GM23248 (cell line): ENCODE data around the gene CDON. TPM values are rescaled to one million over a fixed set of nuclear protein-coding genes. Genes with fewer than 3 reads are reported as not detected.

ENCODE experiments used
- DNase-seq: peaks from one replicate; pipeline ENCODE4 v3.0.0-alpha.2; 2015
- H2AFZ ChIP-seq: fragments of 200-600 bp; sonication (generic); 2 replicates; pipeline ENCODE4 v1.6.1; 2016; ENCODE audit warnings: antibody characterized with exemption
- H3F3A ChIP-seq: fragments of 200-600 bp; sonication (generic); 2 replicates; pipeline ENCODE4 v1.6.1; 2016; ENCODE audit warnings: mild to moderate bottlenecking, antibody characterized with exemption, mixed run types; ENCODE audit not compliant: insufficient read depth
- H3K27ac ChIP-seq: fragments of 200-600 bp; sonication (generic); 2 replicates; pipeline ENCODE4 v1.5.1; 2016; ENCODE audit warnings: mild to moderate bottlenecking
- H3K27me3 ChIP-seq: fragments of 200-600 bp; sonication (generic); replicated peaks from 2 replicates; pipeline ENCODE4 v1.6.1; 2016; ENCODE audit warnings: mild to moderate bottlenecking; ENCODE audit not compliant: insufficient read depth
- H3K36me3 ChIP-seq: fragments of 200-600 bp; sonication (generic); 2 replicates; pipeline ENCODE4 v1.6.1; 2016; ENCODE audit warnings: low read depth, mild to moderate bottlenecking
- H3K4me1 ChIP-seq: fragments of 200-600 bp; sonication (generic); 2 replicates; pipeline ENCODE4 v1.6.1; 2016; ENCODE audit warnings: mild to moderate bottlenecking; ENCODE audit not compliant: insufficient read depth
- H3K4me2 ChIP-seq: fragments of 200-600 bp; sonication (generic); one replicate; pipeline ENCODE4 v1.6.1; 2016; ENCODE audit warnings: mild to moderate bottlenecking; ENCODE audit not compliant: unreplicated experiment
- H3K4me3 ChIP-seq: fragments of 200-600 bp; sonication (generic); 2 replicates; pipeline ENCODE4 v1.5.1; 2016; ENCODE audit warnings: mild to moderate bottlenecking
- H3K79me2 ChIP-seq: fragments of 200-600 bp; sonication (generic); 2 replicates; pipeline ENCODE4 v1.6.1; 2016; ENCODE audit warnings: mild to moderate bottlenecking; ENCODE audit not compliant: insufficient read depth
- H3K9ac ChIP-seq: fragments of 200-600 bp; sonication (generic); 2 replicates; pipeline ENCODE4 v1.6.1; 2016; ENCODE audit warnings: mild to moderate bottlenecking
- H3K9me2 ChIP-seq: fragments of 200-600 bp; sonication (generic); 2 replicates; pipeline ENCODE4 v1.6.1; 2016; ENCODE audit warnings: mixed run types, mild to moderate bottlenecking, moderate library complexity; ENCODE audit not compliant: insufficient read depth
- H3K9me3 ChIP-seq: fragments of 200-600 bp; sonication (generic); one replicate; pipeline ENCODE4 v1.6.1; 2017; ENCODE audit warnings: low read depth
- H4K20me1 ChIP-seq: fragments of 200-600 bp; sonication (generic); 2 replicates; pipeline ENCODE4 v1.6.0; 2016; ENCODE audit not compliant: insufficient read depth
- EZH2 ChIP-seq: fragments of 200-600 bp; sonication (generic); IDR thresholded peaks from 2 replicates; pipeline ENCODE4 v1.6.1; 2018; ENCODE audit warnings: antibody characterized with exemption, mild to moderate bottlenecking; ENCODE audit not compliant: insufficient read depth, poor library complexity, severe bottlenecking
- EZH2phosphoT487 ChIP-seq: fragments of 200-600 bp; sonication (generic); IDR thresholded peaks from 2 replicates; pipeline ENCODE4 v1.6.1; 2018; ENCODE audit warnings: antibody characterized with exemption, moderate library complexity, mild to moderate bottlenecking, low read depth; ENCODE audit not compliant: insufficient read depth
- WGBS, 2 experiments: methylation state at CpG; one replicate each; pipeline ENCODE4 v1.1.6; 2015 to 2017; ENCODE audit warnings: low lambda C conversion rate in 2 of 2, low coverage in 1 of 2; ENCODE audit errors: missing lambda C conversion rate in 2 of 2; 5-methylcytosine and 5-hydroxymethylcytosine counted together
- in situ Hi-C: fragments of 300-500 bp; cut with MboI; formaldehyde crosslinking; loops from 2 replicates; pipeline ENCODE4 v1.15.0; 2020
- polyA plus RNA-seq: library from polyadenylated mRNA; unstranded; fragments of >200 nt; fragmentation: Nextera tagmentation; extraction: Ambion mirVana; gene quantifications from 2 replicates; pipeline ENCODE4 v1.2.1, GENCODE V29; 2016
- total RNA-seq: library from RNA; depleted of rRNA; stranded (reverse); fragments of >200 nt; shearing (Covaris generic); gene quantifications from 2 replicates; pipeline ENCODE4 v1.2.3, GENCODE V29; 2014

The CDON gene
- total and polyA plus RNA-seq, 2 experiments from 2014 or later = 2.2 to 10.3 TPM

DNA sequence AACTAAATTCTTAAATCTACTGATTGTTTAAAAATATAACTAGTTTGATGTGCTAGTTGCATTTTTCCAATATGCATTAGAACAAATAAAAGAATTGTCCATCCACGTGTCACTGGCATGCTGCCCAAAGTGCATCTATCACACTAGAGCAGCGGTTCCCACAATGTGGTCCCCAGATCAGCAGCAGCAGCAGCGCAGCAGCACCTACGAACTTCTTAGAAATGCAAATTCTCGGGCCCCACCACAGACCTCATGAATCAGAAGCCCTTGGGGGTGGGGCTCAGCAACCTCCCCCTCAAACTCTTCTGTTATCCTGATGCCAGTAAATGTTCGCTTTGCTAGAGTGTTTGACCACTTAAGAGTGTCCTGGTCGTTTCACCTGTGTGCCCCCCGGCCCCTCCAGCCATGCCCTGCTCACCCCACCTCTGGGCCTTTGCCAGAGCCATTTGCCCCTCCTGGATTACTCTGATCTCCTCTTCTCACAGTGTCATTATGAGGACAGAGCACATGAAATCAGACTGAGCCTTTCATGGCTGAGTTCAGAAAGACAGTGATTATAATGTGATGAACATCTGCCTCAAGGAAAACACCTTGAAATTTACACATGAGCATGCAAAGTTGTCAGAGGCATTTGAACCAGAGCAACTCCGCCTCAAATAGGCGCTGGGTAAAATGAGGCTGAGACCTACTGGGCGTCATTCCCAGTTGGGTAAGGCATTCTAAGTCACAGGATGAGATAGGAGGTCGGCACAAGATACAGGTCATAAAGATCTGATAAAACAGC, 129.4 kb downstream of the CDON start:
- H3K9me3 ChIP-seq = no peaks in the 10 kb centered on the region
- no peak for DNase-seq
- H3K27ac ChIP-seq = no peak overlapping the region
- H3K36me3 ChIP-seq = no peaks in the 10 kb centered on the region
- H3K4me1 ChIP-seq = no peaks in the 10 kb centered on the region
- no peak overlapping the region for H3K9ac ChIP-seq
- no peaks in the 10 kb centered on the region for H3K79me2 ChIP-seq
- H3K4me2 ChIP-seq = no peak overlapping the region
- H4K20me1 ChIP-seq = no peaks in the 10 kb centered on the region
- TF ChIP-seq EZH2 = no peak
- no peak for TF ChIP-seq EZH2phosphoT487
- H3K27me3 ChIP-seq = 0 out of 2 replicates have a peak, but pooled peaks cover 14% of the 10 kb centered on the region
- H3K4me3 ChIP-seq = no peak overlapping the region
- no peaks in the 10 kb centered on the region for H3K9me2 ChIP-seq
- WGBS, 2 experiments = 59 to 61% methylated on average over 12 of the region's 12 CpGs
- in situ Hi-C loops = no loop called here
- H3F3A ChIP-seq = no peaks in the 10 kb centered on the region
- no peak overlapping the region for H2AFZ ChIP-seq

DNA sequence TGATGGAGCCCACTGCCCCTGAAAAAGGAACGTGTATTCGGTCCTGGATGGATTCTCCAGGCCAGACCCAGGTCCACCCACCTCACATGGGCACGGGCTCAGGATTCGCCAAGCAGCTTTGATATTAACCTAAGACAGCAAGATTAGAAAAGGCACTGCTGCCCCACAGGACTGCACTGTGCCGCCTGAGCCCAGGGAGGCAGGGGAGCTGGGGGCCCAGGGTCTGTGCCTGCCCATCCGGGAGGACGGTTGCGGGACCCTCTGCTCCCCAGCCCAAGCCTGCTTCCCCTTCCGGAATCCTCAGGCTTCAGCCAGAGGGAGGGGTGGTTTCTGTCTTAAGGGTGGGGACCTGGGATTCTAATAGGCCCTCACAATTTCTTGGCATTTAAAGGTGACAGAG, 130.4 kb downstream of the CDON start:
- TF ChIP-seq EZH2phosphoT487 (no peak), EZH2 (no peak)
- Histone ChIP-seq H2AFZ (no peak overlapping the region), H3K9me3 (no peaks in the 10 kb centered on the region), H3K9me2 (no peaks in the 10 kb centered on the region), H3K4me2 (no peak overlapping the region), H4K20me1 (no peaks in the 10 kb centered on the region), H3K4me1 (no peaks in the 10 kb centered on the region), H3F3A (no peaks in the 10 kb centered on the region), H3K27me3 (peaks cover 21% of the 10 kb centered on the region), H3K79me2 (no peaks in the 10 kb centered on the region), H3K4me3 (no peak overlapping the region), H3K9ac (no peak overlapping the region), H3K36me3 (no peaks in the 10 kb centered on the region), H3K27ac (no peak overlapping the region)
- WGBS, 2 experiments = 73 to 75% methylated on average over 9 of the region's 9 CpGs
- in situ Hi-C loops = no loop called here
- DNase-seq = no peak

- Histone ChIP-seq H3K9me3 (no peaks in the 10 kb centered on the region), H3F3A (no peaks in the 10 kb centered on the region), H3K27ac (no peak overlapping the region), H3K79me2 (no peaks in the 10 kb centered on the region), H3K4me1 (no peaks in the 10 kb centered on the region), H2AFZ (no peak overlapping the region), H3K27me3 (peaks cover 27% of the 10 kb centered on the region), H3K36me3 (no peaks in the 10 kb centered on the region), H3K4me3 (no peak overlapping the region), H3K4me2 (no peak overlapping the region), H3K9me2 (no peaks in the 10 kb centered on the region), H3K9ac (no peak overlapping the region), H4K20me1 (no peaks in the 10 kb centered on the region)
- in situ Hi-C loops = no loop called here
- no peak for TF ChIP-seq EZH2phosphoT487
- TF ChIP-seq EZH2 = no peak
- DNase-seq = no peak
- WGBS, 2 experiments = 62 to 65% methylated on average over 6 of the region's 6 CpGs
Measured at GRCh38 chr11:125931668-125932067, 131.0 kb downstream of the CDON start.

DNA sequence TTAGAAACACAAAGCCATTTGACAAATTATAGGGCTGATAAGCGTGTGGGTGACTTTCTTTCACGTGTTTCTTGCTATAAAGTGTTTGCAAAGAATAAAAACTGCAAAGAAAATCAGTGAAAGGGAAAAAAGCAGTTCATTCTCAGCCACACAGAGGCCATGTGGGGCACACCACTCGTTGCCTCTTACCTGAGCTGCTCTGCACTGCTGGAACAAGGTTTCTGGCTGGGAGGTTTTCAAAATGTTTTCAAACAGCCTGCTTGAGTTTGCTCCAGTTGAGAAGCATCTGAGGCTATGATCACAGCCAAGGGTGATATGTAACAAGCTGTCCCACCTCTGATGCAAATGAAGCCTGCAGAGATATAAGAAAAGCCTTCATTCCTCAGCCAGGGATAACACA, 131.6 kb downstream of the CDON start:
- in situ Hi-C loops = no loop called here
- no peak for TF ChIP-seq EZH2phosphoT487
- no peak for TF ChIP-seq EZH2
- Histone ChIP-seq H3K9me3 (no peaks in the 10 kb centered on the region), H4K20me1 (no peaks in the 10 kb centered on the region), H3K27ac (no peak overlapping the region), H3K9me2 (no peaks in the 10 kb centered on the region), H3K4me3 (no peak overlapping the region), H3K9ac (no peak overlapping the region), H3K79me2 (no peaks in the 10 kb centered on the region), H3K36me3 (no peaks in the 10 kb centered on the region), H2AFZ (no peak overlapping the region), H3K27me3 (peaks cover 27% of the 10 kb centered on the region), H3K4me1 (no peaks in the 10 kb centered on the region), H3F3A (no peaks in the 10 kb centered on the region), H3K4me2 (no peak overlapping the region)
- 52 to 65% methylated on average over 3 of the region's 3 CpGs for WGBS, 2 experiments
- DNase-seq = no peak

GRCh38 chr11:125930076-125930450, 132.6 kb downstream of the CDON start:
- Histone ChIP-seq H3K4me3 (no peak overlapping the region), H3K27ac (no peak overlapping the region), H3K27me3 (peaks cover 37% of the 10 kb centered on the region), H3K9me2 (no peaks in the 10 kb centered on the region), H3K4me1 (no peaks in the 10 kb centered on the region), H2AFZ (no peak overlapping the region), H3K9me3 (no peaks in the 10 kb centered on the region), H3K36me3 (no peaks in the 10 kb centered on the region), H3K79me2 (no peaks in the 10 kb centered on the region), H3K9ac (no peak overlapping the region), H3K4me2 (no peak overlapping the region), H4K20me1 (no peaks in the 10 kb centered on the region), H3F3A (no peaks in the 10 kb centered on the region)
- TF ChIP-seq EZH2phosphoT487 (no peak), EZH2 (no peak)
- in situ Hi-C loops = no loop called here
- 87 to 88% methylated on average over 11 of the region's 11 CpGs for WGBS, 2 experiments
- no peak for DNase-seq
